Measurements from ENCODE around the gene LTN1. TPM values are rescaled to one million over a fixed set of nuclear protein-coding genes. Genes with fewer than 3 reads are reported as not detected.
A peak's percentile ranks its signal among the peaks of the same experiment; 100 is the strongest.

The LTN1 gene
- total RNA-seq, 1 donor from 2014 or later, result 21.9 TPM

DNA sequence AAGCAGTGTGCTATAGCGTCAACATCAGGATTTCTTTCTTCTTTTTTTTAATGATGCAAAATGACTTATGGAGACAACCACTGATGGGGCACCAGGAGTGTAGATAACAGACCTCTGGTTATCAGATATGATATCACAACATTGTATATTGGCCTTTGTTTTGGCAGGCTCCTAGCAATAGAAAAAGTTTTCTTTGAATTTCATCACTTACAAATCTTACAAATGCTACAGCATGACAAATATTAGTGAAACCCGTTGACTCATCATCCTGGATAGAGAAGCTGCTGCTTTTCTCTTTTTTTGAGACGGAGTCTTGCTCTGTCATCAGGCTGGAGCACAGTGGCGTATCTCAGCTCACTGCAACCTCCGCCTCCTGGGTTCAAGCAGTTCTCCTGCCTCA lies 92.9 kb downstream of the LTN1 start:
- Histone ChIP-seq H3K9me3 (no peaks in the 10 kb centered on the region), H3K4me1 (no peaks in the 10 kb centered on the region), H3K4me3 (no peak overlapping the region), H3K36me3 (no peaks in the 10 kb centered on the region), H3K27me3 (no peaks in the 10 kb centered on the region), H3K27ac (no peak overlapping the region)
- no peak for DNase-seq (ENCODE audit: extremely low spot score in 2 of 2)
- intact Hi-C loops (cut with DNase I), result no loop called here
- TF ChIP-seq POLR2AphosphoS5 (IDR thresholded peaks at IDR 0.05; ENCODE audit: insufficient read depth in 1 of 2, low read depth in 1 of 2), result no peak
- TF ChIP-seq, protein P1, sequence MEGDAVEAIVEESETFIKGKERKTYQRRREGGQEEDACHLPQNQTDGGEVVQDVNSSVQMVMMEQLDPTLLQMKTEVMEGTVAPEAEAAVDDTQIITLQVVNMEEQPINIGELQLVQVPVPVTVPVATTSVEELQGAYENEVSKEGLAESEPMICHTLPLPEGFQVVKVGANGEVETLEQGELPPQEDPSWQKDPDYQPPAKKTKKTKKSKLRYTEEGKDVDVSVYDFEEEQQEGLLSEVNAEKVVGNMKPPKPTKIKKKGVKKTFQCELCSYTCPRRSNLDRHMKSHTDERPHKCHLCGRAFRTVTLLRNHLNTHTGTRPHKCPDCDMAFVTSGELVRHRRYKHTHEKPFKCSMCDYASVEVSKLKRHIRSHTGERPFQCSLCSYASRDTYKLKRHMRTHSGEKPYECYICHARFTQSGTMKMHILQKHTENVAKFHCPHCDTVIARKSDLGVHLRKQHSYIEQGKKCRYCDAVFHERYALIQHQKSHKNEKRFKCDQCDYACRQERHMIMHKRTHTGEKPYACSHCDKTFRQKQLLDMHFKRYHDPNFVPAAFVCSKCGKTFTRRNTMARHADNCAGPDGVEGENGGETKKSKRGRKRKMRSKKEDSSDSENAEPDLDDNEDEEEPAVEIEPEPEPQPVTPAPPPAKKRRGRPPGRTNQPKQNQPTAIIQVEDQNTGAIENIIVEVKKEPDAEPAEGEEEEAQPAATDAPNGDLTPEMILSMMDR (IDR thresholded peaks at IDR 0.05), result no peak
- no peak for TF ChIP-seq POLR2A (IDR thresholded peaks at IDR 0.05)

DNA sequence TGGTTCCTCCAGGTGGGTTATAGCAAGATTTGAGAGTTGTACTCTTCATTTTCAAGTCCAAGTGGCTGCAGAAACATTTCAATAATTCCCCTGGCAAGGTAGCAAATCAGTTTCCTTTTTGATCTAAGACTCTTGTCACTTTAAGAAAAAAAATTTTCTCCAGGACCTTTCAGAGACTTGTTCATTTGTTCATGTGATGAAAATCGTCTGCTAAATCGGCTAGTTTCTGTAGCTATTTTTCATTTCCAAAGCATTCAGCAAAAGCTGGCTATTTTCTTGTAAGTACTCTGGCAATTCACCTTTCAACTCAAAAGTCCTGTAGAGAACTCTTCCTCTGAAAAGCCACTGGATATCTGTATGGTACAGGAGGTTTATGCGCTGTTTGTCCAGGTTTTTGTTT lies 93.5 kb downstream of the LTN1 start:
- TF ChIP-seq POLR2AphosphoS5 (IDR thresholded peaks at IDR 0.05; ENCODE audit: insufficient read depth in 1 of 2, low read depth in 1 of 2) (no peak), POLR2A (IDR thresholded peaks at IDR 0.05) (no peak)
- TF ChIP-seq, protein P1 (IDR thresholded peaks at IDR 0.05), result no peak
- H3K4me1 ChIP-seq, result no peaks in the 10 kb centered on the region
- H3K27me3 ChIP-seq, result no peaks in the 10 kb centered on the region
- no peak overlapping the region for H3K4me3 ChIP-seq
- no peak overlapping the region for H3K27ac ChIP-seq
- H3K36me3 ChIP-seq, result no peaks in the 10 kb centered on the region
- intact Hi-C loops (cut with DNase I), result no loop called here
- H3K9me3 ChIP-seq, result no peaks in the 10 kb centered on the region
- DNase-seq (ENCODE audit: extremely low spot score in 2 of 2), result no peak

DNA sequence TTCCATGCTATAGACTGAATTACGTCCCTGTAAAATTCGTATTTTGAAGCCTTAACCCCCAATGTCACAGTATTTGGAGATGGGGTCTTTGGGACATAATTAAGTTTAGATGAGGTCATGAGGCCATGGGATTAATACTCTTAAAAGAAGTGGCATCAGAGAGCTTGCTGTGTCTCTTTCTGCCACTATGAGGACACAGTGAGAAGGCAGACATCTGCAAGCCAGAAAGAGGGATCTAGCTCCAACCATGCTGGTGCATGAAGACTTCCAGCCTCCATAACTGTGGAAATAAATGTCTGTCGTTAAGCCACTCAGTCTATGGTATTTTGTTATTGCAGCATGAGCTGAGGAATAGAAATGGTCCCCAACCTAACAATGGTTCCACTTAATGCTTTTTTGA lies 99.0 kb downstream of the LTN1 start:
- Histone ChIP-seq H3K9me3 (no peaks in the 10 kb centered on the region), H3K4me3 (no peak overlapping the region), H3K36me3 (no peaks in the 10 kb centered on the region), H3K27ac (no peak overlapping the region), H3K4me1 (no peaks in the 10 kb centered on the region), H3K27me3 (no peaks in the 10 kb centered on the region)
- intact Hi-C loops (cut with DNase I), result no loop called here
- DNase-seq (ENCODE audit: extremely low spot score in 2 of 2), result no peak
- TF ChIP-seq, protein P1 (IDR thresholded peaks at IDR 0.05), result no peak
- TF ChIP-seq POLR2AphosphoS5 (IDR thresholded peaks at IDR 0.05; ENCODE audit: insufficient read depth in 1 of 2, low read depth in 1 of 2), result no peak
- TF ChIP-seq POLR2A (IDR thresholded peaks at IDR 0.05), result no peak

DNA sequence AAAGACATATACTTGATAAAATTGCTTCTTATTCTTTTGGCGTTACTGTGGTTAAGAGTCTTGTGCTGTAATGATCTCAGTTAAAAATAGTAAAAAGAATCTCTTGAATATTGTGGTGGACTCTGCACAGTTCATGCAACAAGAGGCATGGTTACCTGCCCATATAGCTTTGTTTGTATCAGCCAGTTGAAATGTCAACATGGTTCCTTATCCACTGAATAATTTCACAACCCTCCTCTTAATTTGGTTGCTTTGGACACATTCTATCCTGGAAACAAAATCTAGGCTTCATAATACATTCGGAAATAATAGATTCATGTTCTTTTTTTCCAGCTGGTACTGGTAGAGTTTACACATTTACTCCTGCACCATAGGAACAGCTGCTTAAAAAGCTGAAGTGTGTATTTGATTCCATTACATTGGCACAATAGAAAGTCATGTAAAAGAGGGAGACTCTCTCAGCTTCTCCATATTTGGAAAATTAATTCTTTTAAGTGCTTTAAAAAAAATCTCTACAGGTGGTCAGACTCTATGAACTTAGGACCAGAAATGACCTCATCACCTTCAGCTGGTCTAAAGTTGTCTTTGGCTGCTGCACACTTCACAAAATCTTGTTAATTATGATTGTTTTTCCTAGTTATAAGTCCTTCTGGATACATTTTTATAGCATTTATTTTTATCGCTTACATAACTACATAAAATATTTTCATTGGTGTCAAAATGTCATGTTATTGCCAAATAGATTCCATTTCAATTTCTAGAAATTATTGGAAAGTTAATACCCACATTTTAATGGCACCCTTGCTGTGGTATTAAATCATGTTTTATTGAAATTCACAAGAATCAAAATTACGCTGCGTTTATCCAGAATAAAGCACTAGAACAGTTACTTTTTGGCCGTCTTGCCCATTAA lies 100.2 kb downstream of the LTN1 start:
- no peak for TF ChIP-seq POLR2AphosphoS5 (IDR thresholded peaks at IDR 0.05; ENCODE audit: insufficient read depth in 1 of 2, low read depth in 1 of 2)
- TF ChIP-seq, protein P1 (IDR thresholded peaks at IDR 0.05), result no peak
- no peak for TF ChIP-seq POLR2A (IDR thresholded peaks at IDR 0.05)
- intact Hi-C loops (cut with DNase I), result no loop called here
- Histone ChIP-seq H3K4me1 (no peaks in the 10 kb centered on the region), H3K27ac (no peak overlapping the region), H3K9me3 (no peaks in the 10 kb centered on the region), H3K36me3 (no peaks in the 10 kb centered on the region), H3K27me3 (no peaks in the 10 kb centered on the region), H3K4me3 (no peak overlapping the region)
- no peak for DNase-seq (ENCODE audit: extremely low spot score in 2 of 2)

DNA sequence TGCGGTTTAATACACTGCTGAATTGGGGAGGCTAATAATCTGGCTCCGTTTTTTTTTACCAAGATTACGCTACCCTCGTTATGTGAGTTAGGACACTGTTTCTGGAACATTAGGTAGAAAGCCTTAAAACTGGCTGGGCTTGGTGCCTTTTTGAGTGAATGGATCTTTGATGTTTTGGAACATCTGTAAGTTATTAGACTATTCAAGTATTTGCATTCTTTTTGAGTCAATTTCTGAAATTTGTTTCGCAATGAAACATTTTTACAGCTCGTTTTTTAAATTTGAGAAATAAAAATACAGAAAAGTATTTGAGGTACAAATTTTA lies 106.9 kb downstream of the LTN1 start:
- intact Hi-C loops (cut with DNase I), result no loop called here
- no peak for TF ChIP-seq POLR2A (IDR thresholded peaks at IDR 0.05)
- TF ChIP-seq POLR2AphosphoS5 (IDR thresholded peaks at IDR 0.05; ENCODE audit: insufficient read depth in 1 of 2, low read depth in 1 of 2), result no peak
- TF ChIP-seq, protein P1 (IDR thresholded peaks at IDR 0.05), result no peak
- DNase-seq (ENCODE audit: extremely low spot score in 2 of 2), result no peak
- Histone ChIP-seq H3K9me3 (no peaks in the 10 kb centered on the region), H3K4me3 (peak overlapping the region; percentile 52 to 58), H3K27ac (peak overlapping the region; percentile 82), H3K36me3 (peaks cover 0 to 12% of the 10 kb centered on the region in 2 donors), H3K27me3 (no peaks in the 10 kb centered on the region), H3K4me1 (peaks cover 14% of the 10 kb centered on the region)
